GM10248 (cell line): ENCODE measurements around the gene DTX2.
A peak's percentile ranks its signal among the peaks of the same experiment; 100 is the strongest.
"Not testable (repeated sequence)": the region's sequence is repeated elsewhere in the genome, so short reads cannot be mapped to it uniquely, and the experiment has no call there.

Source experiments
- CTCF ChIA-PET: fragments of 300-600 bp; sonication (Branson Sonifier 250); formaldehyde crosslinking; extraction: SDS; loops from one replicate; lab custom pipeline; 2021; ENCODE audit warnings: antibody characterized with exemption; lab: Yijun Ruan, JAX
- POLR2A ChIA-PET: fragments of 350-650 bp; sonication (Branson Sonifier 250); formaldehyde crosslinking; extraction: SDS; loops from one replicate; lab custom pipeline; 2020; ENCODE audit warnings: antibody characterized with exemption; lab: Yijun Ruan, JAX
- DNase-seq: peaks from one replicate; pipeline ENCODE4 v3.0.0; 2012; ENCODE audit errors: extremely low spot score
- CTCF ChIP-seq: IDR thresholded peaks from 2 replicates; pipeline ENCODE4 v1.5.1; 2012; ENCODE audit warnings: mild to moderate bottlenecking, low read depth; ENCODE audit errors: extremely low read depth, missing control alignments, control extremely low read depth

Gene DTX2

GRCh38 chr7:76512941-76513816 is 51.7 kb downstream of the DTX2 start:
- POLR2A ChIA-PET = no interaction called here
- DNase-seq = no peak
- CTCF ChIA-PET = no interaction called here
- TF ChIP-seq CTCF = no peak

- no peak for TF ChIP-seq CTCF
- ChIA-PET CTCF (no interaction called here), POLR2A (no interaction called here)
- DNase-seq = no peak
Measured at GRCh38 chr7:76513817-76514799, 52.6 kb downstream of the DTX2 start.

- CTCF ChIA-PET = no interaction called here
- no peak for TF ChIP-seq CTCF
- no peak for DNase-seq
- POLR2A ChIA-PET = no interaction called here
Measured at GRCh38 chr7:76514926-76515771, 53.6 kb downstream of the DTX2 start.

GRCh38 chr7:76515999-76516443 is 54.5 kb downstream of the DTX2 start:
- TF ChIP-seq CTCF = peak; percentile 79
- CTCF ChIA-PET = no interaction called here
- peak; percentile 77 for DNase-seq
- POLR2A ChIA-PET = no interaction called here

GRCh38 chr7:76516932-76517331 is 55.4 kb downstream of the DTX2 start:
- DNase-seq, POLR2A ChIA-PET, CTCF ChIA-PET: not testable (repeated sequence)

GRCh38 chr7:76526183-76526582 is 64.7 kb downstream of the DTX2 start:
- POLR2A ChIA-PET, DNase-seq, CTCF ChIA-PET: not testable (repeated sequence)

GRCh38 chr7:76531643-76532042 is 70.1 kb downstream of the DTX2 start:
- DNase-seq, CTCF ChIA-PET, POLR2A ChIA-PET: not testable (repeated sequence)

- DNase-seq, POLR2A ChIA-PET, CTCF ChIA-PET: not testable (repeated sequence)
Measured at GRCh38 chr7:76543197-76543596, 81.7 kb downstream of the DTX2 start, which contains the start of gene SPDYE16. SPDYE16 (minus strand) TSS chr7:76543297; CDS start chr7:76541459, 1,838 bp downstream.

GRCh38 chr7:76549025-76549854 is 87.7 kb downstream of the DTX2 start:
- POLR2A ChIA-PET = not testable (repeated sequence)

GRCh38 chr7:76549855-76550248 is 88.3 kb downstream of the DTX2 start:
- DNase-seq, POLR2A ChIA-PET, CTCF ChIA-PET: not testable (repeated sequence)

More at GRCh38 chr7:76549025-76549854, 87.7 kb downstream of the DTX2 start:
- peak; percentile 83 for DNase-seq
- CTCF ChIA-PET = not testable (repeated sequence)

GRCh38 chr7:76551992-76552391 is 90.5 kb downstream of the DTX2 start:
- POLR2A ChIA-PET, CTCF ChIA-PET: not testable (repeated sequence)

More at GRCh38 chr7:76551992-76552391, 90.5 kb downstream of the DTX2 start:
- DNase-seq = not testable (repeated sequence)
